Bronchial epithelial cell (primary cell): ENCODE data around the gene SNRNP48. TPM values are rescaled to one million over a fixed set of nuclear protein-coding genes. Genes with fewer than 3 reads are reported as not detected.
A peak's percentile ranks its signal among the peaks of the same experiment; 100 is the strongest.

ENCODE experiments used
- DNase-seq: peaks from one replicate; pipeline ENCODE4 v3.0.0-alpha.2; 2010; ENCODE audit warnings: low read depth
- FAIRE-seq: peaks from 2 replicates; lab custom pipeline; 2011; peaks lifted over from hg19 to GRCh38; lab: Jason Lieb, UNC
- H3K27me3 ChIP-seq: 2 replicates; pipeline ENCODE4 v1.5.1; 2011; ENCODE audit warnings: low read length; ENCODE audit not compliant: control insufficient read depth, insufficient read depth
- H3K36me3 ChIP-seq: 2 replicates; pipeline ENCODE4 v1.5.1; 2011; ENCODE audit warnings: low read length; ENCODE audit not compliant: control insufficient read depth, insufficient read depth
- H3K4me3 ChIP-seq: 2 replicates; pipeline ENCODE4 v1.5.1; 2011; ENCODE audit warnings: mild to moderate bottlenecking, low read depth, low read length, control low read depth
- CTCF ChIP-seq: IDR thresholded peaks from 2 replicates; pipeline ENCODE4 v1.5.1; 2011; ENCODE audit warnings: mild to moderate bottlenecking, moderate library complexity, low read length, control low read depth, inconsistent platforms; ENCODE audit not compliant: insufficient read depth, severe bottlenecking
- total RNA-seq: library from RNA; depleted of rRNA; stranded (reverse); fragments of >200 nt; gene quantifications from 2 replicates; pipeline ENCODE4 v1.2.1, GENCODE V29; 2014

SNRNP48 gene
- total RNA-seq, 1 donor from 2014 or later = 10.0 TPM

- H3K4me3 ChIP-seq = no peak overlapping the region
- no peak for TF ChIP-seq CTCF
- peak; percentile 90 for FAIRE-seq
- peaks cover 52% of the 10 kb centered on the region for H3K36me3 ChIP-seq
- H3K27me3 ChIP-seq = no peaks in the 10 kb centered on the region
- peak; percentile 40 for DNase-seq
Observed at GRCh38 chr6:7580537-7580926, 9.5 kb upstream of the SNRNP48 start.

GRCh38 chr6:7580927-7581618 lies 8.9 kb upstream of the SNRNP48 start:
- DNase-seq (no peak), FAIRE-seq (peak; percentile 52)
- no peak for TF ChIP-seq CTCF
- no peaks in the 10 kb centered on the region for H3K27me3 ChIP-seq
- H3K4me3 ChIP-seq = no peak overlapping the region
- peaks cover 52% of the 10 kb centered on the region for H3K36me3 ChIP-seq

- Histone ChIP-seq H3K27me3 (no peaks in the 10 kb centered on the region), H3K36me3 (peaks cover 31% of the 10 kb centered on the region), H3K4me3 (no peak overlapping the region)
- no peak for TF ChIP-seq CTCF
- FAIRE-seq = no peak
- no peak for DNase-seq
Observed at GRCh38 chr6:7585287-7585930, 4.6 kb upstream of the SNRNP48 start.

- peaks cover 18% of the 10 kb centered on the region for H3K36me3 ChIP-seq
- H3K27me3 ChIP-seq = no peaks in the 10 kb centered on the region
- DNase-seq (peak; percentile 69), FAIRE-seq (no peak)
- no peak overlapping the region for H3K4me3 ChIP-seq
- TF ChIP-seq CTCF = no peak
Observed at GRCh38 chr6:7587631-7588100, 2.3 kb upstream of the SNRNP48 start.

- DNase-seq (no peak), FAIRE-seq (no peak)
- peaks cover 12% of the 10 kb centered on the region for H3K36me3 ChIP-seq
- no peaks in the 10 kb centered on the region for H3K27me3 ChIP-seq
- no peak overlapping the region for H3K4me3 ChIP-seq
- no peak for TF ChIP-seq CTCF
Observed at GRCh38 chr6:7588506-7588905, 1.5 kb upstream of the SNRNP48 start.
